Adrenal gland (tissue), 12 donors: ENCODE results near the gene CDS2. TPM values are rescaled to one million over a fixed set of nuclear protein-coding genes. Genes with fewer than 3 reads are reported as not detected.

Source experiments
- DNase-seq, 7 donors: peaks; one replicate each; pipeline ENCODE4 v3.0.0-alpha.2; 2019 to 2020
- H3K27ac ChIP-seq, 5 donors: fragments of 200-600 bp; sonication (generic) in 4 of 5; 1 replicate in 3 of 5; 2 replicates in 2 of 5; pipeline versions ENCODE4 v1.5.1 to v1.8.0; 2016 to 2020; ENCODE audit warnings: mild to moderate bottlenecking in 1 of 5
- H3K27me3 ChIP-seq: fragments of 200-600 bp; 2 replicates; pipeline ENCODE4 v1.8.0; 2021
- H3K36me3 ChIP-seq, 2 donors: fragments of 200-600 bp; replicated peaks in 1 of 2; 1 replicate in 1 of 2; 2 replicates in 1 of 2; pipeline versions ENCODE4 v1.5.1 to v1.8.0; 2018 to 2022
- H3K4me1 ChIP-seq, 2 donors: fragments of 200-600 bp; replicated peaks in 1 of 2; 1 replicate in 1 of 2; 2 replicates in 1 of 2; pipeline versions ENCODE4 v1.5.1 to v1.8.0; 2018 to 2021
- H3K4me3 ChIP-seq, 4 donors: fragments of 200-600 bp; sonication (generic) in 3 of 4; one replicate each; pipeline ENCODE4 v1.5.1; 2016 to 2018
- H3K9me3 ChIP-seq, 3 donors: fragments of 200-600 bp; sonication (generic) in 1 of 3; replicated peaks in 1 of 3; 1 replicate in 2 of 3; 2 replicates in 1 of 3; pipeline versions ENCODE4 v1.5.1 to v1.8.0; 2016 to 2021
- CTCF ChIP-seq, 6 experiments: fragments of 450-650 bp in 4 of 6; fragments of 200-600 bp in 2 of 6; sonication (generic) in 1 of 6; IDR thresholded peaks; 1 replicate in 5 of 6; 2 replicates in 1 of 6; pipeline versions ENCODE4 v1.5.1 to v1.8.0; 2016 to 2021; ENCODE audit warnings: antibody characterized with exemption in 6 of 6, mild to moderate bottlenecking in 2 of 6, moderate library complexity in 1 of 6
- POLR2A ChIP-seq, 2 donors: fragments of 450-650 bp; IDR thresholded peaks; one replicate each; pipeline ENCODE4 v1.6.1; 2017; ENCODE audit warnings: antibody characterized with exemption in 2 of 2, mild to moderate bottlenecking in 2 of 2, moderate library complexity in 1 of 2
- WGBS, 4 donors: extraction: QIAGEN DNeasy Blood & Tissue Kit in 2 of 4; methylation state at CpG; one replicate each; pipeline versions ENCODE4 v1.1.5 to v1.1.7; 2013 to 2017; 5-methylcytosine and 5-hydroxymethylcytosine counted together
- intact Hi-C, 2 donors: fragments of 100-400 bp; cut with DNase I; formaldehyde crosslinking; loops; one replicate each; pipeline versions ENCODE4 v1.14.1 to v1.15.0; 2022 to 2023
- polyA plus RNA-seq, 3 donors: library from polyadenylated mRNA; stranded (reverse); fragments of 200-250 nt in 2 of 3; fragments of 350-450 nt in 1 of 3; fragmentation: Illumina TruSeq in 1 of 3; extraction: RNeasy Lipid Tissue Mini Kit (QIAGEN cat#74804) in 1 of 3; gene quantifications; one replicate each; pipeline ENCODE4 v1.2.3, GENCODE V29; 2013 to 2014
- total RNA-seq, 9 donors: library from RNA; depleted of rRNA in 4 of 9; stranded (reverse); fragments of >200 nt in 4 of 9; fragments of 120-200 nt in 1 of 9; fragmentation: NEBNext Ultra II Directional in 1 of 9; extraction: Animal tissue kit (Norgen Biotek cat#: 25700) in 1 of 9; gene quantifications; one replicate each; pipeline versions ENCODE4 v1.1.0 to v1.2.4, GENCODE V29; 2013 to 2023
- donor health status: healthy with polysubstance abuse.
- donor health status: Bipolar disorder and iron deficiency.
- donor health status: DM: yes; HTN: yes; CAD: no.
- donor health status: DM: no; HTN: no; CAD: no.
- donor health status: DM: no; HTN: no; CAD: no.
- donor health status: DM: yes; HTN: yes; CAD: no.

CDS2 gene
- total and polyA plus RNA-seq, 12 donors, result 11.8 to 71.0 (median 35.0) TPM

GRCh38 chr20:5220321-5221060, 93.7 kb downstream of the CDS2 start:
- Histone ChIP-seq H3K4me1 (peaks cover 0 to 5% of the 10 kb centered on the region in 2 donors), H3K9me3 (no peaks in the 10 kb centered on the region), H3K4me3 (no peak overlapping the region), H3K36me3 (no peaks in the 10 kb centered on the region), H3K27me3 (no peaks in the 10 kb centered on the region), H3K27ac (no peak overlapping the region)
- intact Hi-C loops, result no loop called here
- WGBS, 4 donors, result 71 to 79% (median 77%) methylated on average over 7 of the region's 7 CpGs
- no peak for TF ChIP-seq POLR2A (IDR thresholded peaks at IDR 0.05)
- no peak for TF ChIP-seq CTCF (IDR thresholded peaks at IDR 0.05)
- DNase-seq, result no peak

GRCh38 chr20:5221061-5221430, 94.2 kb downstream of the CDS2 start:
- intact Hi-C loops, result no loop called here
- DNase-seq, result no peak
- Histone ChIP-seq H3K4me1 (no peaks in the 10 kb centered on the region), H3K36me3 (no peaks in the 10 kb centered on the region), H3K4me3 (no peak overlapping the region), H3K27me3 (no peaks in the 10 kb centered on the region), H3K27ac (no peak overlapping the region), H3K9me3 (no peaks in the 10 kb centered on the region)
- WGBS, 4 donors, result 78 to 90% (median 82%) methylated on average over 4 of the region's 4 CpGs
- TF ChIP-seq POLR2A (IDR thresholded peaks at IDR 0.05) (no peak), CTCF (IDR thresholded peaks at IDR 0.05) (no peak)

DNA sequence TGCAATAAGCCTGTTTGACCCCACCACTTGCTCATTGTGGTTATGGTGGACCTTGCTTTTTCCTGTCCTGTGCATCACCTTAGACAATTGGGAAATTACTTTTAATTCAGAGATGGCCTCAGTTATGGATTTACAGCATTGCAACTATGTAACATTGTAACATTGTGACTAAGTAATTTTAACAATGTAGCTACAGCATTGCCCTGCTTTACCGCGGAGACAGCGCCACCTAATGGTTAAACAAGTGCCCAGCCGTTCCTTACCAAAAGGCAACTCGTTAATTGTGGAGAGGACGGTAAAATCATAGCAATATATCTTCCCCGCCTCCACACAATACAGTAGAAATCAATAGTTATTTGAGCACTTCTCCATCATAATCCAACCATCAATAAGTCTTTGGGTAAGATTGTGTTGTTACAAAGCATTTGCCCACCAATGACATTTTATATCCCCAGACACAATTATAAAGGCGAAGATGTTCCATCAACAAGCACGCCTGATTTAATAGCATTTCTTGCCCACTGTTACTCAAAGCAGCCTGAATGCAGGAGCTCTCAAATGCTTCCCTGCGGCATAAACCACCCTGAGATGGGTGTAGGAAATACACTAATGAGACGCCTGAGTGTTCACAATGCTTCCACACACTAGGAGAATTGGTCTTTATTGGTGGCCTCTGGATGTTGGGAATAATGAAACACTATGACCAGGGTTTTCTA, 96.3 kb downstream of the CDS2 start:
- Histone ChIP-seq H3K4me3 (no peak overlapping the region), H3K36me3 (no peaks in the 10 kb centered on the region), H3K27ac (no peak overlapping the region), H3K4me1 (no peaks in the 10 kb centered on the region), H3K9me3 (no peaks in the 10 kb centered on the region), H3K27me3 (no peaks in the 10 kb centered on the region)
- intact Hi-C loops, result no loop called here
- peak; percentile 57 to 83 (median 72) for DNase-seq
- WGBS, 4 donors, result 25 to 32% (median 29%) methylated on average over 11 of the region's 11 CpGs
- TF ChIP-seq POLR2A (IDR thresholded peaks at IDR 0.05) (no peak), CTCF (IDR thresholded peaks at IDR 0.05) (peak; percentile 66 to 89 (median 78))

GRCh38 chr20:5230544-5230943, 103.7 kb downstream of the CDS2 start:
- intact Hi-C loops, result no loop called here
- 52 to 61% (median 57%) methylated on average over 4 of the region's 4 CpGs for WGBS, 4 donors
- no peak overlapping the region for H3K27ac ChIP-seq

More at GRCh38 chr20:5230544-5230943, 103.7 kb downstream of the CDS2 start:
- H3K4me3 ChIP-seq, result no peak overlapping the region
- TF ChIP-seq POLR2A (IDR thresholded peaks at IDR 0.05) (no peak), CTCF (IDR thresholded peaks at IDR 0.05) (no peak)
- H3K9me3 ChIP-seq, result no peaks in the 10 kb centered on the region
- H3K4me1 ChIP-seq, result no peaks in the 10 kb centered on the region
- H3K27me3 ChIP-seq, result no peaks in the 10 kb centered on the region
- DNase-seq, result no peak
- H3K36me3 ChIP-seq, result no peaks in the 10 kb centered on the region
